H9 (cell line): Measurements from ENCODE around the gene ABCB11. TPM values are rescaled to one million over a fixed set of nuclear protein-coding genes. Genes with fewer than 3 reads are reported as not detected.

ENCODE experiments used
- DNase-seq: peaks from one replicate; pipeline ENCODE4 v3.0.0-alpha.2; 2017
- H2AFZ ChIP-seq: one replicate; pipeline ENCODE4 v1.6.1; 2013; ENCODE audit warnings: mild to moderate bottlenecking, low read length, control low read depth, moderate library complexity
- H2AK5ac ChIP-seq: 2 replicates; pipeline ENCODE4 v1.6.1; 2013; ENCODE audit warnings: low read length, control low read depth, mixed read lengths; ENCODE audit not compliant: insufficient read length
- H2BK120ac ChIP-seq: one replicate; pipeline ENCODE4 v1.6.1; 2013; ENCODE audit warnings: low read depth, mild to moderate bottlenecking, low read length, control low read depth, inconsistent platforms; ENCODE audit not compliant: poor library complexity, severe bottlenecking
- H2BK12ac ChIP-seq: 2 replicates; pipeline ENCODE4 v1.6.1; 2013; ENCODE audit warnings: low read length, control low read depth, mixed read lengths, low read depth; ENCODE audit not compliant: insufficient read length
- H2BK15ac ChIP-seq: 2 replicates; pipeline ENCODE4 v1.6.1; 2013; ENCODE audit warnings: low read depth, low read length, control low read depth
- H2BK20ac ChIP-seq: one replicate; pipeline ENCODE4 v1.6.1; 2013; ENCODE audit warnings: low read depth, mild to moderate bottlenecking, low read length, control low read depth, inconsistent platforms; ENCODE audit not compliant: poor library complexity, severe bottlenecking
- H2BK5ac ChIP-seq: 2 replicates; pipeline ENCODE4 v1.6.1; 2013; ENCODE audit warnings: low read length, control low read depth, mixed read lengths; ENCODE audit not compliant: insufficient read length
- H3K14ac ChIP-seq: 2 replicates; pipeline ENCODE4 v1.6.1; 2013; ENCODE audit warnings: low read length, control low read depth; ENCODE audit not compliant: insufficient read depth
- H3K18ac ChIP-seq: 2 replicates; pipeline ENCODE4 v1.6.1; 2013; ENCODE audit warnings: low read depth, mild to moderate bottlenecking, mixed read lengths, low read length, control low read depth; ENCODE audit not compliant: insufficient read length
- H3K23ac ChIP-seq: 2 replicates; pipeline ENCODE4 v1.6.1; 2013; ENCODE audit warnings: low read length, control low read depth, mixed read lengths, low read depth; ENCODE audit not compliant: insufficient read length
- H3K23me2 ChIP-seq: 2 replicates; pipeline ENCODE4 v1.6.1; 2013; ENCODE audit warnings: low read depth, mild to moderate bottlenecking, mixed read lengths, low read length, control low read depth; ENCODE audit not compliant: insufficient read length, poor library complexity, severe bottlenecking
- H3K27ac ChIP-seq: 2 replicates; pipeline ENCODE4 v1.5.1; 2013; ENCODE audit warnings: low read length, control low read depth, mixed read lengths, low read depth; ENCODE audit not compliant: insufficient read length
- H3K27me3 ChIP-seq: 2 replicates; pipeline ENCODE4 v1.6.1; 2013; ENCODE audit warnings: low read length, control low read depth, inconsistent platforms; ENCODE audit not compliant: insufficient read depth
- H3K4ac ChIP-seq: 2 replicates; pipeline ENCODE4 v1.6.1; 2013; ENCODE audit warnings: low read depth, mild to moderate bottlenecking, control low read depth, inconsistent platforms, low read length, moderate library complexity
- H3K4me1 ChIP-seq: 2 replicates; pipeline ENCODE4 v1.6.1; 2013; ENCODE audit warnings: low read length, control low read depth, inconsistent platforms; ENCODE audit not compliant: insufficient read depth
- H3K4me2 ChIP-seq: 2 replicates; pipeline ENCODE4 v1.6.1; 2013; ENCODE audit warnings: low read length, control low read depth, mixed read lengths; ENCODE audit not compliant: insufficient read length, insufficient read depth
- H3K56ac ChIP-seq: 2 replicates; pipeline ENCODE4 v1.6.1; 2013; ENCODE audit warnings: low read depth, mild to moderate bottlenecking, mixed read lengths, low read length, control low read depth; ENCODE audit not compliant: insufficient read length
- H3K79me1 ChIP-seq: 2 replicates; pipeline ENCODE4 v1.6.1; 2013; ENCODE audit warnings: low read depth, mild to moderate bottlenecking, moderate library complexity, low read length, control low read depth, inconsistent platforms; ENCODE audit not compliant: insufficient read depth, poor library complexity, severe bottlenecking
- H3K79me2 ChIP-seq: 2 replicates; pipeline ENCODE4 v1.6.1; 2013; ENCODE audit warnings: low read length, control low read depth, inconsistent platforms; ENCODE audit not compliant: insufficient read depth
- H3K9ac ChIP-seq: 2 replicates; pipeline ENCODE4 v1.6.1; 2013; ENCODE audit warnings: low read length, control low read depth, mixed read lengths; ENCODE audit not compliant: insufficient read length; ENCODE audit errors: extremely low read depth
- H3K9me3 ChIP-seq: one replicate; pipeline ENCODE4 v1.6.1; 2013; ENCODE audit warnings: low read depth, low read length, inconsistent platforms; ENCODE audit not compliant: control insufficient read depth
- H3T11ph ChIP-seq: one replicate; pipeline ENCODE4 v1.6.1; 2013; ENCODE audit warnings: mild to moderate bottlenecking, low read length, control low read depth, inconsistent platforms
- H4K20me1 ChIP-seq: one replicate; pipeline ENCODE4 v1.6.1; 2013; ENCODE audit not compliant: control insufficient read depth, insufficient read length, insufficient read depth
- H4K5ac ChIP-seq: 2 replicates; pipeline ENCODE4 v1.6.1; 2013; ENCODE audit warnings: low read depth, mild to moderate bottlenecking, mixed read lengths, low read length, control low read depth; ENCODE audit not compliant: insufficient read length
- H4K8ac ChIP-seq: replicated peaks from 2 replicates; pipeline ENCODE4 v1.6.1; 2013; ENCODE audit warnings: low read length, control low read depth, mixed read lengths, low read depth; ENCODE audit not compliant: insufficient read length
- H4K91ac ChIP-seq: 2 replicates; pipeline ENCODE4 v1.6.1; 2013; ENCODE audit warnings: low read depth, mild to moderate bottlenecking, moderate library complexity, mixed read lengths, low read length, control low read depth; ENCODE audit not compliant: insufficient read length
- H3K27ac Mint-ChIP-seq, 3 experiments: 2 replicates in 2 of 3; 3 replicates in 1 of 3; pipeline ENCODE4 v1.8.0; 2020 to 2021; ENCODE audit warnings: mixed read lengths in 3 of 3, mild to moderate bottlenecking in 1 of 3, moderate library complexity in 1 of 3
- H3K27me3 Mint-ChIP-seq: 2 replicates; pipeline ENCODE4 v1.8.0; 2021; ENCODE audit warnings: low read depth, mild to moderate bottlenecking, moderate library complexity, mixed read lengths
- H3K36me3 Mint-ChIP-seq, 3 experiments: 2 replicates in 2 of 3; 3 replicates in 1 of 3; pipeline ENCODE4 v1.8.0; 2020 to 2021; ENCODE audit warnings: low read depth in 3 of 3, mixed read lengths in 3 of 3; ENCODE audit not compliant: insufficient read depth in 1 of 3
- H3K4me1 Mint-ChIP-seq, 2 experiments: 2 replicates each; pipeline ENCODE4 v1.8.0; 2020; ENCODE audit warnings: mixed read lengths in 2 of 2
- H3K4me3 Mint-ChIP-seq, 2 experiments: 2 replicates in 1 of 2; 3 replicates in 1 of 2; pipeline ENCODE4 v1.8.0; 2020 to 2021; ENCODE audit warnings: mild to moderate bottlenecking in 2 of 2, mixed read lengths in 2 of 2, moderate library complexity in 1 of 2
- H3K9me3 Mint-ChIP-seq, 2 experiments: 2 replicates in 1 of 2; 3 replicates in 1 of 2; pipeline ENCODE4 v1.8.0; 2020; ENCODE audit warnings: mild to moderate bottlenecking in 2 of 2, mixed read lengths in 2 of 2, moderate library complexity in 1 of 2
- WGBS: extraction: QIAGEN DNeasy Blood & Tissue Kit; methylation state at CpG from one replicate; pipeline ENCODE4 v1.1.7; 2013; ENCODE audit warnings: missing lambda C conversion rate, low lambda C conversion rate, mixed read lengths; ENCODE audit not compliant: insufficient read length; ENCODE audit errors: extremely low coverage; 5-methylcytosine and 5-hydroxymethylcytosine counted together
- total RNA-seq: library from RNA; stranded (reverse); gene quantifications from 2 replicates; pipeline ENCODE4 v1.2.1, GENCODE V29; 2021
- TF ChIP-seq, protein P1 (sequence below): fragments of 200-600 bp; sonication (generic); conservative IDR thresholded peaks from 3 replicates; pipeline ENCODE4 v1.8.0; 2021; ENCODE audit warnings: antibody characterized with exemption, mild to moderate bottlenecking

ABCB11 gene
- total RNA-seq, 1 experiment from 2014 or later: not detected

DNA sequence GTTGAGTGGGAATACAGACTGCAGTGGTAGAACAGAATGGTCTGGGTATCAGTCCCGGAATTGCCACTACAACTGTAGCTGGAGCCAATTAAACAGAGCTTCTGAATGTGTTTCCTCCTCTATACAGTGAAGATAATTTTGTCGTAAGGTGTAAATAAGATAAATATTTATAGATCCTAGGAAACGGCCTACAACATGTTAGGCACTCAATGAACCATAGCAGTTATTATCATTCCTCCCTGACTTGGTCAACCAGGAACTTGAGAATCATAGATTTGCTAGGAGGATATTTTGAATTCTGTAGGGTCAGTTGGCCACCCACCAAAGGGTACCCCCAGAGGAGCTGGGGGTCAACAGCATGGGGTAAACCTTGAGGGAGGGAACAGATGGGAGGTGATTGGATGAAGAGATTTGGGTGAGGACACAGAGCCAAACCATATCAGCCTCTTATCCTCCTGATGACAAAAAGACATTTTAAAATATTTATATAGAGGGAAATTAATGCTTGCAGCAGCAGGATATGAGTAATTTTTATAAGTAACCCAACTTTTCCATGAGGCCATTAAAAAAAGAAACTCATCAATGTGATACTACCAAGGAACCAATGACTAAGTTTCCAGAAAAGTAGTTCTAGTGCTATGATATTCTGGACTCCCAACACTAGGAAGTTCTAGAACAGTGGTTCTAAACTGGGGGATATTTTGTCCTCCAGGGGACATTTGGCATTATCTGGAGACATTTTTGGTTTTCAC is 42.3 kb upstream of the ABCB11 start:
- Histone ChIP-seq H2AFZ (no peak overlapping the region), H3K4me1 (no peaks in the 10 kb centered on the region), H3K27ac (no peak overlapping the region), H3K9ac (no peak overlapping the region), H3K79me1 (no peaks in the 10 kb centered on the region), H2BK120ac (no peak overlapping the region), H3K23me2 (no peaks in the 10 kb centered on the region), H3K9me3 (no peaks in the 10 kb centered on the region), H2AK5ac (no peak overlapping the region), H3K4ac (no peak overlapping the region), H3K14ac (no peak overlapping the region), H4K8ac (no peak overlapping the region), H2BK12ac (no peak overlapping the region), H3K4me2 (no peak overlapping the region), H4K5ac (no peak overlapping the region), H3K79me2 (no peaks in the 10 kb centered on the region), H2BK20ac (no peak overlapping the region), H4K91ac (no peak overlapping the region), H4K20me1 (no peaks in the 10 kb centered on the region), H2BK15ac (no peak overlapping the region), H3K23ac (no peak overlapping the region), H3K56ac (no peak overlapping the region), H3T11ph (no peak overlapping the region), H2BK5ac (no peak overlapping the region), H3K18ac (no peak overlapping the region), H3K27me3 (no peaks in the 10 kb centered on the region)
- no peaks in the 10 kb centered on the region for H3K27me3 Mint-ChIP-seq
- no CpG with 5 or more reads among the region's 3 CpGs for WGBS
- H3K27ac Mint-ChIP-seq: no peak overlapping the region
- TF ChIP-seq, protein P1, sequence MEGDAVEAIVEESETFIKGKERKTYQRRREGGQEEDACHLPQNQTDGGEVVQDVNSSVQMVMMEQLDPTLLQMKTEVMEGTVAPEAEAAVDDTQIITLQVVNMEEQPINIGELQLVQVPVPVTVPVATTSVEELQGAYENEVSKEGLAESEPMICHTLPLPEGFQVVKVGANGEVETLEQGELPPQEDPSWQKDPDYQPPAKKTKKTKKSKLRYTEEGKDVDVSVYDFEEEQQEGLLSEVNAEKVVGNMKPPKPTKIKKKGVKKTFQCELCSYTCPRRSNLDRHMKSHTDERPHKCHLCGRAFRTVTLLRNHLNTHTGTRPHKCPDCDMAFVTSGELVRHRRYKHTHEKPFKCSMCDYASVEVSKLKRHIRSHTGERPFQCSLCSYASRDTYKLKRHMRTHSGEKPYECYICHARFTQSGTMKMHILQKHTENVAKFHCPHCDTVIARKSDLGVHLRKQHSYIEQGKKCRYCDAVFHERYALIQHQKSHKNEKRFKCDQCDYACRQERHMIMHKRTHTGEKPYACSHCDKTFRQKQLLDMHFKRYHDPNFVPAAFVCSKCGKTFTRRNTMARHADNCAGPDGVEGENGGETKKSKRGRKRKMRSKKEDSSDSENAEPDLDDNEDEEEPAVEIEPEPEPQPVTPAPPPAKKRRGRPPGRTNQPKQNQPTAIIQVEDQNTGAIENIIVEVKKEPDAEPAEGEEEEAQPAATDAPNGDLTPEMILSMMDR: no peak
- H3K36me3 Mint-ChIP-seq: no peaks in the 10 kb centered on the region
- no peaks in the 10 kb centered on the region for H3K4me1 Mint-ChIP-seq
- DNase-seq: no peak
- H3K4me3 Mint-ChIP-seq: no peak overlapping the region
- no peaks in the 10 kb centered on the region for H3K9me3 Mint-ChIP-seq
